Measurements from ENCODE around the gene UQCC2. TPM values are rescaled to one million over a fixed set of nuclear protein-coding genes. Genes with fewer than 3 reads are reported as not detected.

Gene UQCC2
- total and polyA plus RNA-seq, 2 experiments from 2014 or later = 31.7 to 138 TPM

DNA sequence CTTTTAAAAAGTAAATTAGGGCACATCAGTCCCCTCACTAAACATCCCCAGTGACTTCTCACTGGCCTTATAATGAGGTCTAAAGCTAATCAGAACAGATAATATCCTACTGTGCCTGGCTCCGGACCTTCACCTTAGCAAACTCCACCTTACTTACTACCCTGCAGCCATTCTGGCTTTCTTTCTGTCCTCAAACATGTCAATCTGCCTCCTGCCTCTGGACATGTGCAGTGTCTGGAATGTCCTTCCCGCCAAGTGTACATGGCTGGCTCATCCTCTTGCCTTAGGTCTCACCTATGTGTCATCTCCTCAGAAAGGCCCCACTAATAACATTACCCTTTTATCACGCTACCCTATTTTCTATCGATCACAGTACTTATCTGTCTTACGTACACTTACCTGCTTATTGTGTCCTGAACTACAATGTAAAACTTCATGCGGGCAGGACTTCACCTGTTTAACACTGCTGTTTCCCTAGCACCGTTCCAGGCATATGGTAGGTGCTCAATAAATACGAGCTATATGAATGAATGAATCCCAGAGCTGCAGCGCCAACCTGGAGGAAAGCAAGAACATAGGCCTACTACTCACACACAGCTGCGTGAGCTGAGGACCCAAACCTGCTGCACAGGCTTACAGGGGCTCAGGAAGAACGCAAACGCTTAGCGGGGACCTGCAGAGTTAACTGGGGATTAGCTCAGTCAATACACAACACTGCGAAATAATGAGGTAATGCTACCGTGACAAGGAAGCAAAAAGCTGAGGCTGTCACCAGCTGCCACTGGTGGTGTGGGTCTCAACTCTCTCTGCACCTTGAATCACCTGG, 991 bp downstream of the UQCC2 start:
- Histone ChIP-seq H3K27me3 (replicated peaks; ENCODE audit: insufficient read depth) (no peaks in the 10 kb centered on the region), H3K9ac (peak overlapping the region; percentile 85), H3K4me1 (ENCODE audit: insufficient read depth) (peaks cover 12% of the 10 kb centered on the region), H4K20me1 (ENCODE audit: insufficient read depth) (no peaks in the 10 kb centered on the region), H3K9me2 (ENCODE audit: insufficient read depth) (no peaks in the 10 kb centered on the region), H3F3A (ENCODE audit: insufficient read depth) (no peaks in the 10 kb centered on the region), H3K4me3 (peak overlapping the region; percentile 97), H3K4me2 (ENCODE audit: unreplicated experiment) (peak overlapping the region; percentile 95), H2AFZ (peak overlapping the region; percentile 90), H3K79me2 (ENCODE audit: insufficient read depth) (peaks cover 24% of the 10 kb centered on the region), H3K27ac (no peak overlapping the region), H3K36me3 (ENCODE audit: low read depth) (no peaks in the 10 kb centered on the region), H3K9me3 (ENCODE audit: low read depth) (no peaks in the 10 kb centered on the region)
- in situ Hi-C loops (cut with MboI) = no loop called here
- TF ChIP-seq EZH2 (IDR thresholded peaks at IDR 0.05; ENCODE audit: insufficient read depth, poor library complexity, severe bottlenecking) (no peak), EZH2phosphoT487 (IDR thresholded peaks at IDR 0.05; ENCODE audit: insufficient read depth, low read depth) (no peak)
- WGBS, 2 experiments (ENCODE audit: low coverage in 1 of 2, low lambda C conversion rate in 2 of 2, missing lambda C conversion rate in 2 of 2) = 81 to 82% methylated on average over 15 of the region's 15 CpGs
- peak; percentile 20 for DNase-seq

DNA sequence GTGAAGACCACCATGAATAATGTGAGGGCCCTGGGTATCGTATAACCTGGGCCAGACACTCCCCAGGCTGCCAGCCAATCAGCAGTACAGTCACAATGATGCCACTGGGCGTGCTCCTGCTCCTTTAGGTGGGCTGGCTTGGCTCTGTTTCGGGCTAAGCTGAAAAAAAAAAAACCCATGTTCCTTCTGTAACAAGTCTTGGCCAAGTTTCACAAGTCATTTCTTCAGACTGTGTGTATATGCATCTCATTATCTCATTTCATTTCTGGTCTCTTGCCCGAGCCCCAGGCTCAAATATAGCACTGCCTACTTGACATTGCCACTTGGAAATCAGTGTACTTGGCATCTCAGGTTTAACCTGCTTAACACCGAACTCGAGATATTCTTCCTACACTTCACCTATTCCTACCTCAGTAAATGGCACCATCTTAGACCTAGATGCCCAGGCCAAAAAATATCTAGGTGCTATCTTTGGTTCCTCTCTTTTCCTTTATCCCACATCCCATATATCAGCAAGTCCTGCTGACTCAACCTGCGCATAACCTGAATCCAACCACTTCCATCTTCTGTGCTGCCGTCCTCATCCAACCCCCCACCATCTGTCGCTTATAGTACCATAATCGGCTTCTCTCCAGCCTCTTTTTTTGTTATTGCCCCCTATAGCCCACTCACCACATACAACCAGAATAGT, 1.8 kb downstream of the UQCC2 start:
- H3K9ac ChIP-seq = no peak overlapping the region
- DNase-seq = no peak
- no peaks in the 10 kb centered on the region for H3F3A ChIP-seq (ENCODE audit: insufficient read depth)
- no peak overlapping the region for H3K4me2 ChIP-seq (ENCODE audit: unreplicated experiment)
- H3K4me1 ChIP-seq (ENCODE audit: insufficient read depth) = peaks cover 12% of the 10 kb centered on the region
- no peaks in the 10 kb centered on the region for H3K36me3 ChIP-seq (ENCODE audit: low read depth)
- H4K20me1 ChIP-seq (ENCODE audit: insufficient read depth) = no peaks in the 10 kb centered on the region
- H3K27ac ChIP-seq = no peak overlapping the region
- H3K4me3 ChIP-seq = no peak overlapping the region
- TF ChIP-seq EZH2phosphoT487 (IDR thresholded peaks at IDR 0.05; ENCODE audit: insufficient read depth, low read depth) (no peak), EZH2 (IDR thresholded peaks at IDR 0.05; ENCODE audit: insufficient read depth, poor library complexity, severe bottlenecking) (no peak)
- in situ Hi-C loops (cut with MboI) = loop anchor here (10.0 kb wide), 1 partner anchor 125 kb away; the partner anchor contains the start of gene BAK1
- no peaks in the 10 kb centered on the region for H3K9me3 ChIP-seq (ENCODE audit: low read depth)
- no peak overlapping the region for H2AFZ ChIP-seq
- 94 to 97% methylated on average over 10 of the region's 10 CpGs for WGBS, 2 experiments (ENCODE audit: low coverage in 1 of 2, low lambda C conversion rate in 2 of 2, missing lambda C conversion rate in 2 of 2)
- H3K27me3 ChIP-seq (replicated peaks; ENCODE audit: insufficient read depth) = no peaks in the 10 kb centered on the region
- peaks cover 24% of the 10 kb centered on the region for H3K79me2 ChIP-seq (ENCODE audit: insufficient read depth)
- no peaks in the 10 kb centered on the region for H3K9me2 ChIP-seq (ENCODE audit: insufficient read depth)

DNA sequence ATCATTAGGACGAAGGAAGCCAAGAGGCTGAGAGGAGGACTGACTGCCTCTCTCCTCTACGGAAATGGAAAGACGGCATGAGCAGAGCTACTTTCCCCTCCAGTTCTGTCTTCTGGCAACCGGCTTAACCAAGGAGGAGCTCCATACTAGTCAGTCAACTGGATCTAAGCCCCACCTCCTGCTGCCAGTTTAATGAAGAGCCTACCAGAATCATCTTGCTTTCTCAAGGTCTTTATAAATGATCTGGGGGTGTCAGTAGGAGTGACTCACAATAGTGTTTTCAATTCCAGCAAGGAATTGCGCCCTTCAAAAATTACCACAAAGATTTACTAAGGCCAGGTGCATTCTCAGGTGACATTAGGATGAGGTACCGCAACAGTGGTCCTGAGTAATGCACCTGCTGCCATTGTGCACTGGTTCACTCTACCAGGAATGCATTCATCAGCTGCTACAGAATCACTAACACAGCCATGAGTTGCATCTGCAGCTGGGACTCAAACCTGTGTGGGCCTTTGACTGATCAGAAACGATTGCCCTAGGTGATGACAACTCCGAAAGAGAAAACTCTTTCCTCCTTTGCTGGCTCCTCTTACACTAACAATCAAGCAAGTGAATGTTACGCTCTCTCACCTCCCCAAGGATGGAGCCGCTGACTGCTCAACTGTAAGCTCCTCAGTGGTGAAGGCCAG, 2.8 kb downstream of the UQCC2 start:
- no peak overlapping the region for H3K27ac ChIP-seq
- H3K36me3 ChIP-seq (ENCODE audit: low read depth) = no peaks in the 10 kb centered on the region
- H3K9ac ChIP-seq = no peak overlapping the region
- no peak overlapping the region for H3K4me2 ChIP-seq (ENCODE audit: unreplicated experiment)
- H2AFZ ChIP-seq = no peak overlapping the region
- TF ChIP-seq EZH2 (IDR thresholded peaks at IDR 0.05; ENCODE audit: insufficient read depth, poor library complexity, severe bottlenecking) (no peak), EZH2phosphoT487 (IDR thresholded peaks at IDR 0.05; ENCODE audit: insufficient read depth, low read depth) (no peak)
- H3K79me2 ChIP-seq (ENCODE audit: insufficient read depth) = peaks cover 24% of the 10 kb centered on the region
- in situ Hi-C loops (cut with MboI) = loop anchor here (10.0 kb wide), 1 partner anchor 124 kb away; the partner anchor contains the start of gene BAK1
- no peak overlapping the region for H3K4me3 ChIP-seq
- no peaks in the 10 kb centered on the region for H4K20me1 ChIP-seq (ENCODE audit: insufficient read depth)
- WGBS, 2 experiments (ENCODE audit: low coverage in 1 of 2, low lambda C conversion rate in 2 of 2, missing lambda C conversion rate in 2 of 2) = 85 to 88% methylated on average over 10 of the region's 10 CpGs
- peaks cover 12% of the 10 kb centered on the region for H3K4me1 ChIP-seq (ENCODE audit: insufficient read depth)
- H3K9me3 ChIP-seq (ENCODE audit: low read depth) = no peaks in the 10 kb centered on the region
- H3K9me2 ChIP-seq (ENCODE audit: insufficient read depth) = no peaks in the 10 kb centered on the region
- H3K27me3 ChIP-seq (replicated peaks; ENCODE audit: insufficient read depth) = no peaks in the 10 kb centered on the region
- no peak for DNase-seq
- no peaks in the 10 kb centered on the region for H3F3A ChIP-seq (ENCODE audit: insufficient read depth)

DNA sequence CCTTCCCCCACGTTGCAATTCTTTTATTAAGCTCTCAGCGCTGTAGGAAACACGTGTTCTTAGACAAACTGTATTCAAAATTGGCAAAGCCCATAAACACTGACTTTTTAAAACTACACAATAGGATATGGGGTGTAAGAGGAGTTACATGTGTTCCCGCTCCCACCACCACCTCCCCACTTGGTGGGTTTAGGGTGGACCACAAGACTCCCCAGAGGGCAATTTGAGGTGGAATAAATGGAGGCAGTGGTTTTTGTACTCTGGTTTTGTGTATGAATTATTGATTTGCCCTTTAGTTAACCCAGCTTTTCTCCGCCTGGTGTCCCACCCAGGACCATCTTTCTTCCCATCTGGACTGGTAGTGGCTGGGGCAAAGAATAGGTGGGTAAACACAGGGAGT, 3.7 kb downstream of the UQCC2 start:
- Histone ChIP-seq H3K4me2 (ENCODE audit: unreplicated experiment) (no peak overlapping the region), H3K79me2 (ENCODE audit: insufficient read depth) (peaks cover 24% of the 10 kb centered on the region), H3K9me3 (ENCODE audit: low read depth) (no peaks in the 10 kb centered on the region), H4K20me1 (ENCODE audit: insufficient read depth) (no peaks in the 10 kb centered on the region), H3K4me3 (no peak overlapping the region), H3K27ac (no peak overlapping the region), H3K27me3 (replicated peaks; ENCODE audit: insufficient read depth) (no peaks in the 10 kb centered on the region), H3F3A (ENCODE audit: insufficient read depth) (peaks cover 1% of the 10 kb centered on the region), H3K9me2 (ENCODE audit: insufficient read depth) (no peaks in the 10 kb centered on the region), H3K9ac (no peak overlapping the region), H2AFZ (no peak overlapping the region), H3K36me3 (ENCODE audit: low read depth) (no peaks in the 10 kb centered on the region), H3K4me1 (ENCODE audit: insufficient read depth) (peaks cover 12% of the 10 kb centered on the region)
- no peak for TF ChIP-seq EZH2phosphoT487 (IDR thresholded peaks at IDR 0.05; ENCODE audit: insufficient read depth, low read depth)
- TF ChIP-seq EZH2 (IDR thresholded peaks at IDR 0.05; ENCODE audit: insufficient read depth, poor library complexity, severe bottlenecking) = no peak
- 92 to 97% methylated on average over 5 of the region's 5 CpGs for WGBS, 2 experiments (ENCODE audit: low coverage in 1 of 2, low lambda C conversion rate in 2 of 2, missing lambda C conversion rate in 2 of 2)
- in situ Hi-C loops (cut with MboI) = loop anchor here (10.0 kb wide), 1 partner anchor 123 kb away; the partner anchor contains the start of gene BAK1
- DNase-seq = no peak

All from GM23248 (cell line).